GM21381 (cell line): ENCODE data around the gene KIF26A.

ENCODE experiments used
- ATAC-seq: cut with Tn5 transposase; IDR thresholded peaks from one replicate; pipeline ENCODE4 v1.9.1; 2021; ENCODE audit warnings: mild to moderate bottlenecking, moderate library complexity; ENCODE audit not compliant: unreplicated experiment

Gene KIF26A

DNA sequence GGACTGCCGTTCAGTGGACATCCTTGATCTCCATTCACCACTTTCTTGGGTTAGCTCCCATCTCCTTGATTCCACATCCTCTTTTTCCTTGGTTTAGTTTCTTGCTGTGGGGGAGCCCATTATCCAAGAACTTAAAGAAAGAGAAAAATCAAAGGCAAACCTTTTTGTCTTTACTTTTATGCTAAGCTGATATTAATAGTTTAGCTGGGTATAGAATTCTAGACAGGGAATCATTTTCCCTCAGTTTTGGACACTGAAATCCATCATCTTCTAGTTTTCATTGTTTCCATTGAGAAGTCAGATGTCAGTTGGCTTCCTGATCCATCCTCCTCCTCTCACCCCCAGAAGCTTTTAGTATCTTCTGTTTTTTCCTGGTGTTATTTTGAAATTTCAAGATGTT lies 8.8 kb upstream of the KIF26A start:
- ATAC-seq: no peak

DNA sequence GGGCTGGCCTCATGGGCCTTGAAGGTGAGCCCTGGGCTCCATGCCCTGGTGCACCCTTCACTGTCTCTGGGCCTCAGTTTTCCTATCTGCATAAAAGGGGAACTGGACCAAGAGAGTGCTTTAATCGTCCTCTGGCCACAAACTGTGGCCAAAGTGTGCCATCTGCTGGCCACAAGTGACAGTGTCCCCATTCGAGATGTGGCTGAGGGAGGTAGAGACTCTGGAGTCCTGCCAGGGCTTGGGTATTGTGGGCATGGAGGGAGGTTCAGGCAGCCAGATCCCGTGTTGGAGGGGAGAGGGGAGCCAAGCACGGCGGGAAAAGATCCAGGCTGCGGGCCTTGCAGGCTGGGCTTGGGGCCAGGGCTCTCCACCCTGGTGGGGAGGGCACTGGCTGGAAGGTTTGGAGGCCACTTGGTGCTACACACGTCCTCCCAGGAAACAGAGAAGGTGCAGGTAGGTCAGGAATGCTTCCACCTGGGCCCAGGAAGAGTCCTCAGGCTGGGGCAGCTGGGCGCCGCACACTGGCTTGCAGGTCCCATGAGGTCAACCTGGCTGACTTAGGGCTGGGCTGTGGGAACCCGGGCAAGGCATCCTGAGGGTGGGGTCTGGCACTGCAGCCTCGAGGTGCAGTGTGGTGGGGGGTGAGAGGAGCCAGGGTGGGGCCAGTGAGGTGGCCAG lies 7.3 kb upstream of the KIF26A start:
- ATAC-seq: no peak

DNA sequence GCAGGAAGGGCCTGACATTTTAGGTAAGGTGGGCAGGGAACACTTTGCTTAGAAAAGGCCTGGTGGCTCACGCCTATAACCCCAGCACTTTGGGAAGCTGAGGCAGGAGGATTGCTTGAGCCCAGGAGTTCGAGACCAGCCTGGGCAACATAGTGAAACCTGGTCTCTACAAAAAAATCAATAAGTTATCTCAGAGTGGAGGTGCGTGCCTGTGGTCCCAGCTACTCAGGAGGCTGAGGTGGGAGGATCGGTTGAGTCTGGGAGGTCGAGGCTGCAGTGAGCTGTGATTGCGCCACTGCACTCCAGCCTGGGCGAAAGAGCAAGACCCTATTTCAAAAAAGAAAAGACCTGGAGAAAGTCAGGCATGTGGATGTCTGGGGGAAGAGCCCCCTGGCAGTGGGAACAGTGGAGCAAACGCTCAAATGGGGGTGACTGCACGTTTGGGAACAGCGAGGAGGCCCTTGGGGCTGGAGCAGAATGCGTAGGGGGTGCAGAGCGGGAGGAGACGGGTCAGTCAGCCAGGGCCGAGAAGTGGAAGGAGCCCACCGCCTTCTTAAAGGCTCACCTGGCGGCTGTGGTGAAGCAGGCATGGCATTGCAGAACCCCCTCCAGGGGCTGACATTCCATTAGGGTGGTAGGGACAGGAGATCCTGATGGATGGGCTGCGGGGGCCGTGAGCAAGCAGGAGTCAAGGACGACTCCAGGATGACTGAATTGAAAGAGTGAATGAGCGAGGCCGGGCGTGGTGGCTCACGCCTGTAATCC lies 6.2 kb upstream of the KIF26A start:
- no peak for ATAC-seq

DNA sequence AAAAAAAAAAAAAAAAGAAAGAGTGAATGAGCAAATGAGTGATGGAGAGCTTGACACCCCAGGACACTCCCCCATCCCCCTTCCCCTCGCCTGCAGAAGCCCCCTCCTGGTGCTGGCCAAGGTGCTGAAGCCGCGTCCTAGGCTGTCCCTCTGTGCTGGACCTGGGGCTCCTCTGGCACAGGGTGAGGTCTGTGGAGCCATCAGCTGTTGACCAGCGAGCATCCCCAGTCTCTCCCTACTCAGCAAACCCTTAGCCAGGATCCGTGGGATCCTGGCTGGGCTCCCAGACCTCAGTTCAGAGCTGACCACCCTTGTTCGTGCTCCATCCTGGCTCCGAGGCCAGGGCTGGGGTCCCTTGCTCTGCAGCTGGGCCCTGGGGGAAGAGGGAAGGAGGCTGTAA lies 5.4 kb upstream of the KIF26A start:
- no peak for ATAC-seq

DNA sequence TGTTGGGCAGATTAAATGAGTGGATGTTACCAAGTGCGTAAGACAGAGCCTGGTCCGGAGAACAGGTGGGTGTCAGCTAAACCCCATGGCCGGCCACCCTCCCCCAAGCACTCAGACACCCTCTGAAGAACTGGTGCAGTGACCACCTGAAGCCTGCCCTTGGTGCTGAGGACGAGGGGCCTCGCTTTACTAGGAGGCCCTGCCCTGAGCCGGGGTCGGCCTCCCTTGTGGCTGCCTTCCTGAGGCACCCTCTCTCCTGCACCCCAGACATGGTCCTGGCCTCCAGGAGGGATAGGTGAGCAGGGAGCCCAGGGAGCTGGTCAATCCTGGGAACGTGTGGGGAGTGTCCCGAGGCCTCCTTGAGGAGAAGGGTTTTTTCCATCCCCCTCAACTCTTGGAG lies 4.9 kb upstream of the KIF26A start:
- no peak for ATAC-seq

DNA sequence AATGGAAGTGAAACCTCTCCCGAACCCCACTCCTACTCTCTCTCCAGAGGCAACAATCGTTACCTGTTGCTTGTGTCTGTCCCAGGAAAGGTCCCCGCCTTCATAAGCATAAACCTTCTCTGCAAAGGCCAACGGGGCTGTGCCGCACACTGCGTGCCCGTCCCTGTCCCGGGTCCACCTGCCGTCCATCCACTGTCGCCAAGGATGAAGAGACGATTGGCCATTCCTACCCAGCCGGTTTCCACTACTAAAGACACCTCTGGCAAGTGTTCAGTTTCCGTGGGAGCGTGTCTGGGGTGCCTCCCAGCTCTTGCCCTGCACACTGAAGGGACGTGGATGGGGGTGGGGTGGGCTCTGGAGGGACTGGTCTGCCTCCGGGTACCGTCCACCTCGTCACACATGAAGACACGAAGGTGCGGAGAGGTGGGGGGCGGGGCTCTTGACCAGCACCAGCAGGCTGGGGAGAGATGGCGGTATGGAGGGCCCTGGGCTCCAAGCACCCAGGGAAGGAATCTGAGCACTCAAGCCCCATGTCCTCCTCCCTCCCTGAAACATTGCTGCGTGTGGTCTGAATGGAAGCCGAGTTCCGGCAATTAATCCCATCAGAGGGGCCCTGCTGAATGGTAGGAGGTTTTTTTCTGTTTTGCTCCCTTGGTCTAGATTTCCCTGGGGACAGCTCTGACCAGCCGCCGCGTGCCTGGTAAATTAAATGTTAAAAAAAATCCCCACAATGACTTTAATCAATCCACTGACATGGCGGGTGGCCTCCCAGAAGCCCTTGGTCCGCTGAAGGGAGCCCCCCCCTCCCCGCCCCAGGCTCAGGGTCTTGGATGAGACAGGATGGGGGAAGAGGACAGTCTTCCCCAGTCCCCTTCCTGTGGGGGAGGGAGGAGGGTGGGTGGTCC lies 4.1 kb upstream of the KIF26A start:
- no peak for ATAC-seq

DNA sequence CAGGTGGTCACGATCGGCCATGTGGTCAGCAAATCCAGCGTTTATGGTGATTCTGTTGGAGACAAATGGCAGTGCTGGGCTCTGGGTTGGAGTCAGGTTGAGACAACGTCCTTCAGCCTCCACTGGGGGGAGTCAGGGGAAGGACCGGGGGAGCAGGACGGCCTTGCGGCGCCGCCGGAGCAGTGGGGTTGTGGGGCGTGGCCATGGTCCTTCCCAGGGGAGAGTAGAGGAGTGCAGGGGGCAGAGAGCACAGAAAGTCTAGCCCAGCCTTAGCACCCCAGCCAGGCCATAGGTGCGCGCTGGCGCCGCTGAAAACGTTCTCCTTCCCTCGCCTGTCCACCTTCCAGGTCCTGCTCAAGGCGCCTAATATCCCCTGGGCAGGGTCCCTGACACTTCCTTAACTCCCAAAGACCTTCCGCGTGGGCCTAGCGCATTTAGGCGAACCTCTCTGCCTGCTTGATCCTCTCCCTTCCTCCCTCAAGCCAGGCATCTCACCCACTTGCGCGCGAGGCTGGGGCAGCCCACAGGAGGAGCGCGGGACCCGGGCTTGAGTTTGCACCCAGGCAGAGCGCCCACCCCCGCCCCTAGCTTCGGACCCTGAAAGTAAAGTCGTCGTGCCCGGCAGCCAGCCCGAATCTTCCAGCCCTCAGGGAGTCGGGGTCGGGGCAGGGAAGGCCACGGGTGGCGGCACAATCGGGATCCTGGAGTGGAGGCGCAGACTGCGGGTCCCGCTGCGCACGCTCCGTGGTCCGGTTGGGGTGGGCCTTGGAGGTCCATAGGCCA lies 3.1 kb upstream of the KIF26A start:
- ATAC-seq: no peak

DNA sequence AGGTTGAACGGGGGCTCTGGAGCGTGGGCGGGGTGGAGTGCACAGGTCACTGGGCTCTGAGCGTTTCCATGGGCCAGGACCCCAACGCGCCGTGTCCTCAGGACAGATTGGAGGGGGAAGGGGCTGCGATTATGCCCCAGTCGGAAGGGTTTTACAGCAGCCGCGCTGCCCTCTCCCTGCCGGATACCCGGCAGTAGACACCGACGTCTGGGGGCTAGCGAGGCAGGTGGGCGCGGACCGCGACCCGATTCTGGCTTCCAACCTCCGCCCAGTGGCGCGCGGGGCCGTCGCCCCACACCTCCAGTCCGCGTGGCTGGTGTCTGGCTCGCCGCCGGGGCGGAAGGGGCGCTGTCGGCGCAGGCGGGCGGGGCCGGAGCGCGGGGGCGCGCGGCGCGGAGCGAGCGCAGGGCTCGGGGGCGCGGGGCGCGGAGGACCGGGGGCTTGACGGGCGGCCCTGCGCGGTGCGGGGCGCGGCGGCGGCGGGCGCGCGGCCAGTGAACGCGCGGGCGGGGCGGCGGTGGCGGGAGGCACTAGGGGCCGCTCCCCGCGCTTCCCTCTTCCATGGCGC lies 2.4 kb upstream of the KIF26A start:
- no peak for ATAC-seq

DNA sequence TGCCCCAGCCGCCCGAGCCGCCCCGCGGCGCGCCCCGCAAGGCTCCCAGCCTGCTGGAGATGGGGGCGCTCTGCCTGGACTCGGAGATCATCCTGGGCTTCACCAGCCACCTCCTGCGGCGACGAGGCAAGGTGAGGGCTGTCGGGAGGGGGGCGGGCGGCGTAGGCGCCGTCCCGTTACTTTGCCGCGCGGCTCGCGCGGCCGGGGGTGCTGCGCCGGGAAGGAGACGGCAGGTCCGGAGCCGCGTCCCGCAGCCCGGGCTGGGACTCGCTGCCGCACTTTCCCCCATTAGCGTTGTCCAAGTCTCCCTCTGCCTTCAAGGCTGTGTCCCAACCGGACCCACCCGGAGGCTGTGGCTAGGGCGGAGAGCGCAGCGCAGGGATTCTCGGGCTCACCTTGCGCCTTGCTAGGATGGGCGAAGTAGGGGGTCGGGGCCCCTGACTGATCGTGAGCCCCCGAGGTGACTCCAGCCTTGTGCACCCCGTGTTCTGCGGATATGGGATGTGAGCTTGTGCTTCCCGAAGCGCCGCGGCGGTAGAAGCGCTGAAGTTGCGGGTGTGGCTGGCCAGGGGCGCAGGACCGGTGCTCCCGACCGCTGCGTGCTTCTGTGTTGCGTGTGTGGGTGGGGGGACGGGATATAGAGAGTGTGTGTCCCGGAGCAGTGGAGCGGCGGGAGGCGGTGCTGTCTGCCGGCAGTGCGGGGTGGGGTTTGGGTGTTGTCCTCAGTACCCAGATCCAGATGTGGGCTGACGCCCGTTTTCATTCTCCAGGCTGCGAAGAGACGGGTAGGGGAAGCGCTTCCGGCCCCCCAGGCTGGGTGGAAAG lies 1.7 kb upstream of the KIF26A start:
- no peak for ATAC-seq

DNA sequence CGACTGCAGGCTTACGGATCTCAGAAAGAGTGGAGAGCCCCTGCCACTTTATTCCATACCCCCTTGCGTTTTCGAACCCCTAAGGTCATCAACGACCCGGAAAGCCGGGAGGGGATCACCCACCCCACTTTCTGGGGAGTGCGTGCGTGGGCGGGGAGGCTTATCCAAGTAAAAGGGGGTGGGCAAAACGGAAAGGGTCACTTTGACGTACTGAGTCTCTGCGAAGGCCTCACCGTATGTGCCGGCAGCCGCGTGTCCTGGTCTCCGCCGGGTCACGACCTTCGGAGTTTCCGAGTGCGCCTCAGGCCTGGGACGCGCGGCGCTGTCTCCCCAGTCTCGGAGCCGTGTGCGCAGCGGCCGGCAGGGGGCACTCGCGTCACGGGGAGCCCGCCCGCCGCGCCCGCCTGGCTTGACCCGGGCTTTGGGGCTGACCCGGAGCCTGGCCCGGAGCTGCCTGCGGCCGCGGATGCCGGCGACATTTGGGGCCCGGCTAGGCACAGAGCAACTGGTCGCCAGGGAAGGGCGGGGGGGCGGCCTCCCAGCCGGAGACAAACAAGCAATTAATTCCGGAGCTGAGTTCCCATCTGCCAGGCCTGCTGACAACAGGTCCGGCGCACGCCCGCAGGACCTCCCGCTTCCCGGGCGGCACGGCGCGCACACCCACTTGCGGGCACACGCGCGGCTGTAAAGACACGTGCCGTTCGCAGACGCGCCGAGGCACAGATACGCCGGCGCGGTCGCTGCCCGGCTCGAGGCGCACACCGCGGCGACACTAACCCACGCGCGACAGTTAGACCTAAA lies 890 bp upstream of the KIF26A start:
- no peak for ATAC-seq

DNA sequence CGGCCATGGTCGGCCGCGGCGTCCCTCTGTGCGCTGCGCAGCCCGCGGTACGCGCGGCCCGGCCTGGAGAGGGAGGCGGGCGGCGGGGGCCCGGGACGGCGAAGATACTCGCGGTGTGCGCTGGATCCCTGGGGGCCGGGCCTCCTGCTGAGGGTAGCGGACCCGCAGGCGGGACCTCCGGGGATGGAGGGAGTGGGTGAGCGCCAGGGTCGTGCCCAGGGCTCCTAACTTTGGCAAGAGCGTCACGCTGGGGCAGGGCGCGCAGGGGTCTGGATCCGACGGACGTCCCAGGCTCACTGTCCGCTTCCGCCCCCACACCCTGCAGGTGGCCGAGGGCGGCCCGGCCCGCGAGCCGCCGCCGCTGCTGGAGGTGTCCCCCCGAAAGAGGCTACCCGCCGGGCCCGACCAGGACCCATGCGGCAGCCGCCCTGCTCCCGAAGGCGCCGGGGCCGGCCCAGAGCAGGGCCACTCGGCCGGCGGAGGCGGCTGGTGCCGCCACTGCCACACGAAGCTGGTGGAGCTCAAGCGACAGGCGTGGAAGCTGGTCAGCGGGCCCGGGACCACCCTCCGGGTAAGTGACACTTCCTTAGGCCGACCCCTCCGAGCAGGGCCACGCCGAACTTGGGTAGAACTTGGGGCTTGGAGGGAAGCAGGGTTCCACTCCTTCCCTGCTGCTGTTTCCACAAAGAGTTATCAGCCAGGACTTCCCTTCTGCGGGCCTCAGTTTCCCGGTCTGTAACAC lies 502 bp downstream of the KIF26A start:
- ATAC-seq: no peak

DNA sequence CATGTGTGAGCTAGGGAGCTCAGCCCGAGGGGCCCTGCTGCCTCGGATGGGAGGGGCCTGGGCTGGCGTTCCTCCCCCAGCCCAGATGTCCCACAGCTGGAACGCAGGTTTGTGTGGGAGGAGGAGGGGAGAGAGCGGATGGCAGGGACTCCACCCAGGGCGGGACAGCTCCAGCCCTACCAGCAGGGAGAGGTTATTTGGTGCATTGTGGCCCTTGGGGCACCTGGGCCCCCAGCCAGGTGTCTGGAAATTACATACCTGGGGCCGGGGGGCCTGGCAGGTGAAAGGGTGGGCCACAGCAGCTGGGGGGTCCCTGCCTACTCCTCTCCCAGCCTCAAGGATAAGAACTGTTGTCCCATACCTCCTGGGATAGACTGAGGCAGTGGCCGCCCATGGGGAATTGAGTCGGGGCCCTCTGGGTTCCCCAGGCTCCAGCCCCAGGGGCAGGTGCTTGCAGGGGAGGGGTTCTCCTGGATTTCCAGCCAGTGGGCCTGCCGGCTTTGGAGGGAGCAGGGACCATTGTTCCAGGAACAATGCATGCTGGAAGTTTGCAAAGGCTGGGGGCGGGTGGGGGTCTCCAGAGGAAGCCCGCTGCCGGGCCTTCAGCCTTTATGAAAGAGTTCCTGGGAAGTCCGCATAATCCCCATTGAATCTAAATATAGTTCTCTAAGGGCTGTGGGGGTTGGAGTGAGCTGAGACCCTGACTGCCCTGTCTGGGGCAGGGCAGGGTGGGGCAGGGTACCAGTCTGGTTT lies 1.2 kb downstream of the KIF26A start:
- no peak for ATAC-seq

DNA sequence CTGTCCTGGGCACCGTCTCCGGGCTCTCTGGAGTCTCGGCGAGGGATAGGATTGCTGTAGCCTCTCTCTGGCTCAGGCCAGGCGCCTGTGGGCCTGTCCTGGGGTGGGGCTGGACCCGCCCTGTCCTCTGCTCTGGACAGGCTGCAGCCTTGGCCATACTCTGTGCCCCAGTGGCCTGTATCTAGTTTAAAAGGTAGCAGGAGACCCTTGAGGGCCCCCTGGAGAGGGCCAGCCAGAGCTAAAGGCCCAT lies 1.8 kb downstream of the KIF26A start:
- ATAC-seq: no peak

DNA sequence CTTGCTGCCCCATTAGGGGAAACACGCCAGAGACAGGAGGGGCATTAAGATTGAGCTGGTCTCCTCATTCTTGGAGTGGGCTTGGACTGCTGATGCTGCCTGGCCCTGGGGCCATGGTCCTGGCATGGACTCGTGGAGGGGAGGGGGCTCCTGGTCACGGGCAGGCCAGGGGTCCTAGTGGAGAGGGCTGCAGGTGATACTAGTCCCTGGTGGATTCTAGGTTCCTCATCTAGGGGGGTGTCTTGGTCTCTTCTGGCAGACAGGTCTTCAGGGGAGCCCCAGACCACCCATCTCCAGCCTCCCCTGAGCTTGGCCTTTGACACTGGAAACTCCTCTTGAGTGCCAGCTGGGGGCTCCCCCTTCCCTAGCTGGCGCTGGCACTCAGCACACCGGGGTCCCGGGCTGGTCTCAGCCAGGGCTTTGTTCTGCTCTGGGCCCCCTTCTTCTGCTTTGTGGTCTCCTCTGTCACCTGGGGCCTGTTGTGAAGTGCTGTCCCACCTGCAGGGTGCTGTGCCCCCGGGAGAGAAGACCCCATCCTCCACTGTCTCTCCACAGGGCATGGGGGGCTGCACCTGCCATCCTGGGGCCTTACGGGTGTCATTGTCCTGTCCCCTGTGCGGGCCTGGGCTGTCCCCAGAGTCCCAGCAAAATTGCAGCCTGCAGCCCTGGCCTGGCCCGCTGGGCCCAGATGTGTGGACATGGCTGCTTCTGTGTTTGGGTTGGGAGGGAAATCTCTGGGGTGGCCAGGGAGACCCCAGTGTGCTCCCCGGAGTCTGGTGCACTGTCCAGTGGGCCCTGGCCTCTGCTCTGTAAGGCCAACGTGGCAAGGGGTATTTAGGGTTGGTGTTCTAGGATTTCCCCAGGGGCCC lies 2.3 kb downstream of the KIF26A start:
- no peak for ATAC-seq

DNA sequence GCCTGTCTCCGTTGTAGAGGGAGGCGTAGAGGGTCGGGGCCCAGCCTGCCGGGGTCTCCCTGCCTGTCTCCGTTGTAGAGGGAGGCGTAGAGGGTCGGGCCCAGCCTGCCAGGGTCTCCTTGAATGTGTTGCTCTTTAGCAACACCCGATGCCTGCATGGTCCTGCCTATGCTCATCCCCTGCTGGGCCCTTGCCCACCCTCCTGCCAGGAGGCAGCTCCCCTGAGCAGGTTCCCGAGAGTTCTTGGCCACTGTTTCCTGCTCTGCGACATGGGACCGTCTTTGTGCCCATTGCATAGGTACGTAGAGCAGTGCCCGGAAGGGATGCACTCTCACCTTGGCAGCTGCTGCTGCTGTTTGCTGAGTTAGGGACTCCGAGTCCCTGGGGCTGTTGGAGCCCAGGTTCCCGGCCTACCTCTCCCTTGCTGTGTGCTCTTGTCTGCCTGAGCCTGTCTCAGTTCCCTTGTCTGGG lies 3.3 kb downstream of the KIF26A start:
- ATAC-seq: no peak

DNA sequence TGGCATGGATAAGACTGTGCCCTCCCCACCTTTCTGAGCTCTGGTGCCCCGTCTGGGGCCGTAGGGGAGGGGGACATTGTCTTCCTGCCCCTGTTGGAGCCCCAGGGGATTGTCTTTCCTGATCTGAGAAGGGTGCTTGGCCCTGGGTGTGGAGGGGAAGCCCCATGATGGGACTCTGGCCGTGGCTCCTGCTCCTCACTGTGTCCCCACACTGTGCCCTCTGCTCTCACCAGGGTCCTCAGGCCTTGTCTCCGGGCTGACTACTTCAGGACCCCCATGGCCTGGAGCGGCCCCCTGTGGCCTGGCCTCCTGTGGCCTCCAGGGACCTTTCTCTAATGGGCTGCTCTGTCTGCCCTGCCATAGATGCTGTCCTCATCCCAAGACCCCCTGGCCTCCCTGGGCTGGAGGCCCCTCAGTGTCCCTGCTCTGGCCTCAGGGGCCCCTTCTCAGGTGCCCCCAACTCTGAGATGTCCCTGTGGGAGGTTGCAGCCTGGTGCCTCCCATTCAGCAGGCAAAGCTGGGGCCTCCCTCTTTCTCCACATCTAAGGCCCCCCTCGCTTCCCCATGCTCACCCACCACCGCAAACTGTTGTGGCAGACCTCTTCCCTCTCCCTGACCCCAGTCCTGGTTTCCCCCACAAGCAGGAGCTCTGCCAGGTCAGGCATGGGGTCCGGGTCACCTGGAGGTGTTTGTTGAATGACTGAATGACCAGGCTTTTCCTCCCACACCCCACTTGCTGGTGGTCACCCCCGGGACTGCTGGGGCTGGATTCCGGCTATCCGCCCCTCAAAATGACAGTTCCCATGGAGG lies 4.0 kb downstream of the KIF26A start:
- no peak for ATAC-seq
